WTC11 (cell line): ENCODE results near the gene SEZ6. TPM values are rescaled to one million over a fixed set of nuclear protein-coding genes. Genes with fewer than 3 reads are reported as not detected.

Experiments
- ATAC-seq: fragments of 200-7000 bp; cut with Tn5 transposase; 2 replicates; pipeline ENCODE4 v1.10.0; 2021; ENCODE audit warnings: mild to moderate bottlenecking, moderate library complexity
- CTCF ChIA-PET: fragments of 300-600 bp; sonication (Branson Sonifier 250); formaldehyde crosslinking; loops from one replicate; lab custom pipeline; 2021; ENCODE audit warnings: antibody characterized with exemption; lab: Charles Lee
- POLR2A ChIA-PET: fragments of 350-600 bp; sonication (Branson Sonifier 250); formaldehyde crosslinking; loops from one replicate; lab custom pipeline; 2021; ENCODE audit warnings: antibody characterized with exemption; lab: Charles Lee
- DNase-seq: peaks from one replicate; pipeline ENCODE4 v3.0.0; 2021; ENCODE audit warnings: low spot score
- H3K27ac Mint-ChIP-seq: 2 replicates; pipeline ENCODE4 v1.8.0; 2021; ENCODE audit warnings: mixed read lengths
- H3K27me3 Mint-ChIP-seq: 2 replicates; pipeline ENCODE4 v1.8.0; 2021; ENCODE audit warnings: low read depth, mild to moderate bottlenecking, moderate library complexity, mixed read lengths
- H3K36me3 Mint-ChIP-seq: 2 replicates; pipeline ENCODE4 v1.8.0; 2021; ENCODE audit warnings: mixed read lengths
- H3K4me1 Mint-ChIP-seq: 2 replicates; pipeline ENCODE4 v1.8.0; 2022; ENCODE audit warnings: mixed read lengths
- H3K4me3 Mint-ChIP-seq: 2 replicates; pipeline ENCODE4 v1.8.0; 2021; ENCODE audit warnings: mild to moderate bottlenecking, moderate library complexity, mixed read lengths
- H3K9me3 Mint-ChIP-seq: 2 replicates; pipeline ENCODE4 v1.8.0; 2021; ENCODE audit warnings: mixed read lengths
- ATF2 ChIP-seq: sonication (generic); formaldehyde crosslinking; IDR thresholded peaks from 2 replicates; pipeline ENCODE4 v1.8.1; 2022; ENCODE audit warnings: low read depth, missing genetic modification reagents, borderline replicate concordance
- CBFB ChIP-seq: sonication (generic); formaldehyde crosslinking; IDR thresholded peaks from 2 replicates; pipeline ENCODE4 v1.8.1; 2022; ENCODE audit warnings: mild to moderate bottlenecking, low read depth, missing genetic modification reagents
- CREM ChIP-seq: sonication (generic); formaldehyde crosslinking; IDR thresholded peaks from 2 replicates; pipeline ENCODE4 v1.8.1; 2022; ENCODE audit warnings: mild to moderate bottlenecking, missing genetic modification reagents, moderate library complexity
- CTCF ChIP-seq: fragments of 200-600 bp; IDR thresholded peaks from 2 replicates; pipeline ENCODE4 v1.8.0; 2022; ENCODE audit warnings: antibody characterized with exemption
- E2F5 ChIP-seq: sonication (generic); formaldehyde crosslinking; IDR thresholded peaks from 2 replicates; pipeline ENCODE4 v1.8.1; 2022; ENCODE audit warnings: mild to moderate bottlenecking, moderate library complexity, missing genetic modification reagents
- ERG ChIP-seq: fragments of 250-450 bp; sonication (Bioruptor Pico); IDR thresholded peaks from 2 replicates; pipeline ENCODE4 v1.8.0; 2021; ENCODE audit warnings: mild to moderate bottlenecking
- ESRRA ChIP-seq: sonication (generic); formaldehyde crosslinking; IDR thresholded peaks from 2 replicates; pipeline ENCODE4 v1.8.1; 2022; ENCODE audit warnings: mild to moderate bottlenecking, missing genetic modification reagents, borderline replicate concordance
- GRHL2 ChIP-seq: fragments of 250-450 bp; sonication (Bioruptor Pico); IDR thresholded peaks from 2 replicates; pipeline ENCODE4 v1.8.0; 2022; ENCODE audit warnings: mild to moderate bottlenecking, moderate library complexity; ENCODE audit not compliant: insufficient replicate concordance, severe bottlenecking
- MAX ChIP-seq: sonication (generic); formaldehyde crosslinking; IDR thresholded peaks from 2 replicates; pipeline ENCODE4 v1.8.0; 2022; ENCODE audit warnings: mild to moderate bottlenecking, missing genetic modification reagents
- NR3C1 ChIP-seq: sonication (generic); formaldehyde crosslinking; conservative IDR thresholded peaks from 2 replicates; pipeline ENCODE4 v1.8.1; 2023; ENCODE audit warnings: low read depth, mild to moderate bottlenecking, missing genetic modification reagents
- OVOL2 ChIP-seq: fragments of 250-450 bp; sonication (Bioruptor Pico); IDR thresholded peaks from 2 replicates; pipeline ENCODE4 v1.9.0; 2021; ENCODE audit warnings: mild to moderate bottlenecking, borderline replicate concordance
- PRRX2 ChIP-seq: fragments of 250-450 bp; sonication (Bioruptor Pico); IDR thresholded peaks from 2 replicates; pipeline ENCODE4 v1.8.0; 2021; ENCODE audit warnings: mild to moderate bottlenecking
- SOX15 ChIP-seq: fragments of 250-450 bp; sonication (Bioruptor Pico); IDR thresholded peaks from 2 replicates; pipeline ENCODE4 v1.9.0; 2021; ENCODE audit warnings: mild to moderate bottlenecking
- STAT6 ChIP-seq: sonication (generic); formaldehyde crosslinking; conservative IDR thresholded peaks from 2 replicates; pipeline ENCODE4 v1.8.1; 2023; ENCODE audit warnings: mild to moderate bottlenecking, low read depth, missing genetic modification reagents, moderate library complexity
- TEAD4 ChIP-seq: sonication (generic); formaldehyde crosslinking; IDR thresholded peaks from 2 replicates; pipeline ENCODE4 v1.8.0; 2022; ENCODE audit warnings: mild to moderate bottlenecking, missing genetic modification reagents
- ZNF219 ChIP-seq: sonication (generic); formaldehyde crosslinking; IDR thresholded peaks from 2 replicates; pipeline ENCODE4 v1.8.0; 2023; ENCODE audit warnings: missing genetic modification reagents, mild to moderate bottlenecking, borderline replicate concordance
- ZNF263 ChIP-seq: sonication (generic); formaldehyde crosslinking; IDR thresholded peaks from 2 replicates; pipeline ENCODE4 v1.8.1; 2022; ENCODE audit warnings: low read depth, mild to moderate bottlenecking, moderate library complexity, missing genetic modification reagents
- ZNF281 ChIP-seq: sonication (generic); formaldehyde crosslinking; IDR thresholded peaks from 2 replicates; pipeline ENCODE4 v1.8.0; 2023; ENCODE audit warnings: mild to moderate bottlenecking, missing genetic modification reagents
- ZNF317 ChIP-seq: sonication (generic); formaldehyde crosslinking; IDR thresholded peaks from 2 replicates; pipeline ENCODE4 v1.8.1; 2023; ENCODE audit warnings: low read depth, mild to moderate bottlenecking, moderate library complexity, missing genetic modification reagents, borderline replicate concordance
- ZNF416 ChIP-seq: fragments of 250-450 bp; sonication (Bioruptor Pico); IDR thresholded peaks from 2 replicates; pipeline ENCODE4 v1.9.0; 2021; ENCODE audit warnings: mild to moderate bottlenecking, inconsistent platforms
- ZNF423 ChIP-seq: fragments of 250-450 bp; sonication (Bioruptor Pico); IDR thresholded peaks from 2 replicates; pipeline ENCODE4 v2.1.2; 2022; ENCODE audit warnings: mild to moderate bottlenecking, moderate library complexity
- ZSCAN18 ChIP-seq: fragments of 250-450 bp; sonication (Bioruptor Pico); IDR thresholded peaks from 2 replicates; pipeline ENCODE4 v2.1.2; 2022; ENCODE audit warnings: mild to moderate bottlenecking, moderate library complexity
- total RNA-seq: library from RNA; stranded (reverse); gene quantifications from 3 replicates; pipeline ENCODE4 v1.2.3, GENCODE V29; 2021
- TF ChIP-seq, protein P1 (sequence below): sonication (generic); formaldehyde crosslinking; IDR thresholded peaks from 2 replicates; pipeline ENCODE4 v1.8.1; 2023; ENCODE audit warnings: mild to moderate bottlenecking, moderate library complexity, missing genetic modification reagents

SEZ6 gene
- total RNA-seq, 1 experiment from 2014 or later = 3.0 TPM

GRCh38 chr17:29054835-29055234, 49.0 kb upstream of the SEZ6 start (continued):
- TF ChIP-seq OVOL2 (CRISPR knock-in tag) = no peak
- no peak for TF ChIP-seq TEAD4
- no peak for TF ChIP-seq NR3C1
- no peak for TF ChIP-seq GRHL2 (CRISPR knock-in tag)
- TF ChIP-seq PRRX2 (CRISPR knock-in tag) = no peak
- TF ChIP-seq ESRRA (CRISPR knock-in tag) = no peak
- no peak for TF ChIP-seq STAT6 (CRISPR knock-in tag)
- TF ChIP-seq CTCF = no peak
- no peak for TF ChIP-seq ATF2 (CRISPR knock-in tag)
- no peak for TF ChIP-seq ZNF263
- no peak for TF ChIP-seq CBFB
- TF ChIP-seq, protein P1, sequence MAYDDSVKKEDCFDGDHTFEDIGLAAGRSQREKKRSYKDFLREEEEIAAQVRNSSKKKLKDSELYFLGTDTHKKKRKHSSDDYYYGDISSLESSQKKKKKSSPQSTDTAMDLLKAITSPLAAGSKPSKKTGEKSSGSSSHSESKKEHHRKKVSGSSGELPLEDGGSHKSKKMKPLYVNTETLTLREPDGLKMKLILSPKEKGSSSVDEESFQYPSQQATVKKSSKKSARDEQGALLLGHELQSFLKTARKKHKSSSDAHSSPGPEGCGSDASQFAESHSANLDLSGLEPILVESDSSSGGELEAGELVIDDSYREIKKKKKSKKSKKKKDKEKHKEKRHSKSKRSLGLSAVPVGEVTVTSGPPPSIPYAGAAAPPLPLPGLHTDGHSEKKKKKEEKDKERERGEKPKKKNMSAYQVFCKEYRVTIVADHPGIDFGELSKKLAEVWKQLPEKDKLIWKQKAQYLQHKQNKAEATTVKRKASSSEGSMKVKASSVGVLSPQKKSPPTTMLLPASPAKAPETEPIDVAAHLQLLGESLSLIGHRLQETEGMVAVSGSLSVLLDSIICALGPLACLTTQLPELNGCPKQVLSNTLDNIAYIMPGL (CRISPR knock-in tag) = no peak
- TF ChIP-seq, all 79 proteins: peak for 0

DNA sequence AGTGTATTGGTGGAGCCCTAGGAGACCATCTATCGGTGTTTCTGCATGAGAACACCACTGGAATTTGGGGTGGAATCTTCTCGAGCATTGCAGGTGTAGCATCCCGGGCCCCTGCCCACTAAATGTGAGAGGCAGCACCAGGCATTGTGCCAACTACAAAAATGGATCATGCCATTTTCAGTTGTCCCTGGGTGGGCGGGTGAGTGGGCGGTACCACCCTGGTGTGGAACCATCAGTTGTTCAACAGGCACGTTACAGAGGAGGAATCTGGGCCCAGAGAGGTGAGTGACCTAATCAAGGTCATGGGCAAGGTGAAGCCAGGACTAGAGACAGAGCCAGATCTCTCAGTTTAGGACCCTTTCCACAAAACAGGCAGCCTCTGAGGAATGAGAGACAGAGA, 45.9 kb upstream of the SEZ6 start:
- Mint-ChIP-seq H3K9me3 (no peaks in the 10 kb centered on the region), H3K36me3 (peaks cover 6% of the 10 kb centered on the region; the same call in 1 of the 2 replicates), H3K27me3 (no peaks in the 10 kb centered on the region), H3K4me1 (peaks cover 24% of the 10 kb centered on the region), H3K4me3 (no peak overlapping the region), H3K27ac (peak overlapping the region; percentile 61)
- ATAC-seq (no peak), DNase-seq (no peak)
- POLR2A ChIA-PET = no interaction called here
- CTCF ChIA-PET = interaction anchor here (0.6 to 1.5 kb wide), 7 partner anchors 9 to 86 kb away, joined by 3 to 10 read pairs (median 4); partner anchors contain the start of gene PIPOX
- TF ChIP-seq ZNF281 (CRISPR knock-in tag) (no peak), MAX (CRISPR knock-in tag) (no peak), ZNF423 (CRISPR knock-in tag) (no peak), CREM (CRISPR knock-in tag) (no peak), ZNF416 (no peak), ZNF317 (CRISPR knock-in tag) (no peak), ERG (no peak), E2F5 (CRISPR knock-in tag) (no peak), ZSCAN18 (CRISPR knock-in tag) (no peak), PRRX2 (CRISPR knock-in tag) (no peak), ZNF219 (no peak), SOX15 (CRISPR knock-in tag) (no peak)
